ENCODE measurements around the gene ZIC5. TPM values are rescaled to one million over a fixed set of nuclear protein-coding genes. Genes with fewer than 3 reads are reported as not detected.

Gene ZIC5
- polyA plus RNA-seq, 4 donors = 0.03 to 0.16 TPM; not detected in 2

DNA sequence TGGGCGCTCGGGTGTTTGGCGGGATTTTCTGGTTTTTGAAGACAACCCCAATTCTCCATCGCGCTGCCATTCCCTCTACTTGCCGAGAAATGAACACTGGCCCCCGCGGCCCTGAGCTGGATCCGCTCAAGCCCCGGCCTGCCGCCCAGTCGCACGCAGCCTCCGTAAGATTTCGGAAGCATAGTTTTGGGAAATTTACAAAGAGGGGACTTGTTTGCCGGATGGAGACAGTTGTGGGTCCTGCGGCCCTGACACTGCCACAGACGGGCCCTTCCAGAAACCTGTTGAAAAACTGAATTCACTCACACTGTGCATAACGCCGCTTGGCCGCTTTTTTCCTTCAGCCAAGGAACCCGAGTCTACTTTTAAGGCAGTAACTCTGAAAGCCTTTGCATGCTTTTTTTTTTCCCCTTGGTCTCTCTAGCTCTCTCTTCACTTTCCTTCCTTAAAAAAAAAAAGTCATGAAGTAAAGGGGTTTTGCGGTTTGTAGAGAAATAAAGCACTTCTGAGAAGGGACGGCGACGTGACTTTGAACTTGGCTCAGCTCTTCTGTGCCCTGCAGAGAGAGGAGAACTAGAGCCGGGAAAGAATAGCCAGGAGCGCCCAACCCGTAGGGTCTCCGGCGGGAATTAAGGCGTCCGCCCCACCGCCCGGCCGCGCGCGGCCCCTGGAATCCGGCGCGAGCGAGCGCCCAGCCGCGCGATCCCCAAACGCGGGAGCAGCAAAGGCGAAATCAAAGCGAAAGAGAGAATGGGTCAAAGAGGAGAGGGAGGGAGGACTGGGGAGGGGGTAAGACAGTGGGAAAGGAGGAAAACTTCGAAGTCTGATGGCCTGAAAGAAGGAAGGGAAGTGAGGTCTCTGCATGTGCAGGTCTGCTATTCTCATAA lies 6.6 kb upstream of the ZIC5 start:
- no peak for DNase-seq (ENCODE audit: low read depth in 4 of 4, low spot score in 3 of 4)

DNA sequence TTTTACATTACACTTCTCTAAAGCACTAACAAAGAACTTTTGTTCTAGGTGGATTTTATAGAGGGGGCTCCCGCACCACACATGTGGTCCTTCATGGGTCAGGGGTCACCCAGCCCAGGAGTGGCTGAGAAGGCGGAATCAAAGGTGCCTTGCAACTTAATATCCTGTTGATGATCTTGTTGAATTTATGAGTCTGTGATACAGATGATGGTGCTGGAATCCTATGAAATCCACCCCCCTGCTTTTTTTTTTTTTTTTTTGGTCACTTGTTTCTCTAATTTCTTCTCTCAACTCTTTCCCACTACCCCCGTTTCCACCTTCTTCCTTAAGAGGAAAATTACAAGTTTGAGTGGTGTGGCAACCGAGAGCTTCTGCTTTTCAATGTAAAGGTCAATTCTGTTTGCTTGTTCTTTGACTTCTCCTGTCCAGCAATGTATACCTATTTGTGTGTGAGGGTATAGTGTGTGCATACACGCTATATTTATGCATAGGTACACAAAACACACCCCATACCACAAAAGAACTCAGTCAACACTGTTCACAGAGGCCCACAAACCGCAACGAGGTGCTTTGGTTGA lies 5.9 kb upstream of the ZIC5 start:
- DNase-seq (ENCODE audit: low read depth in 4 of 4, low spot score in 3 of 4) = no peak

DNA sequence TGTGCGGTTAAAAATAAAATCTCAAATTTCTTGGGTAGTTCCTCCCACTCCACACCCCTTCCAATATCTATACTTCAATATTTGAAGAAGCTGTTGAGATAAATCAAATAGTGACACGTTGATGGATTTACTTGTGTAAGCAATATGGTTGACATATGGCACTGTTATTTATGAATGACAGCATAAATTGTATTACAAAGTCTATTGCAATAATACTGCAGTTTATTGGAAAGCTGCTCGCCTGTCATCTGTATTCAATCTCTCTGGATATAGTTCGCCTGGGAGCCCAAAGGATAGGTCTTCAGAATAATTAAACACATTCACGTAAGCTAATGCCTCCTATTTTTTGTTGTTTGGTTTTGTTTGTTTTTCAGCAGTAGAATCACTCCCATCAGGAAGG lies 5.0 kb upstream of the ZIC5 start:
- DNase-seq (ENCODE audit: low read depth in 4 of 4, low spot score in 3 of 4) = no peak

DNA sequence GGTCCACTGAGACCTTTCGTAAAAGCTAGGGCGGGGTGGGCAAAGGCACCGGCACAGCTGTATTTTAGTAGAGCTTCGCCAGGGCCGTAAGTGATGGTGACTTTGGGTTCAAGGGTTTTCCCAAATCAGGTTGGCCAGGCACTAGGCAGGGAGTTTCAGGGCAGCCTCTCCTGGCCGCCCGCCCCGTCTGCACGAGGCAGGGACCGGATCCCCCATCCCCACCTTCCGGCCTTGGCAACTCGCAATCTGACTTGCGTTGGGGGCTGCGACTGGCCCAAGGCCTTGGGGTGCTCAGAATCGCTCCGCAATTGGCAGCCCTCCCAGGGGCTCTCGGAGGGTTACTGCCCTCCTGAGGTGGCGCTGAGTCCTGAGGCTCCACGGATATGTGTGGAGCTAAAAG lies 4.1 kb upstream of the ZIC5 start:
- DNase-seq (ENCODE audit: low read depth in 4 of 4, low spot score in 3 of 4) = no peak

DNA sequence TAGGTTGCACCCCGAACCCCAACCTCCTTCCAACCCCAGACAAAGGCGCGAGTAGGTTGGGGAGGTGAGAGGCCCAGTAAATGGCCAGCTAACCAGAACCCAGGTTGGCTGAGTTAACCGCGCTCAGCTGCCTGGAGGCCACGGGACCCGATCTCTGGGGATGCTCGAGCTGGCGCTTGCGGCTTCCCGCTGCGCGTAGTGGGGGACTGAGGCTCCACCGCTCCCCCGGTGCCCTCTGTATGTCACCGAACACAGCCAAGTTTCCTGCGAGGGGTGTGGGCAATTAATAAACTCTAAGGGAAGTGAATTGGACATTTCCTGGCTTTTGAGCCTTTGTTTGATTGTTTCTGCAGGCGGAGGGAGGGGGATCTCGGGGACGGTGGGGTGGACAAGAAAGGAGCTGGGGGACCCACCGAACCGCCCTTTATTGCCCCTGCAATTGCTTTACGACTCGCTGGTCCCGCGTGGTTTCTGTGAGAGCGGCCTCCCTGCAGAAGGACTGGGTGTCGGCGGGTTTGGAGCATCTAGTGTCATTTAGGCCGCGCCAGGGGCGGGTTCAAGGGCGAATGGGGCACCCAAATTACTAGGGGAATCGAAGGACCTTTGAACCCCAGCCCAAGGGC lies 3.5 kb upstream of the ZIC5 start:
- no peak for DNase-seq (ENCODE audit: low read depth in 4 of 4, low spot score in 3 of 4)

DNA sequence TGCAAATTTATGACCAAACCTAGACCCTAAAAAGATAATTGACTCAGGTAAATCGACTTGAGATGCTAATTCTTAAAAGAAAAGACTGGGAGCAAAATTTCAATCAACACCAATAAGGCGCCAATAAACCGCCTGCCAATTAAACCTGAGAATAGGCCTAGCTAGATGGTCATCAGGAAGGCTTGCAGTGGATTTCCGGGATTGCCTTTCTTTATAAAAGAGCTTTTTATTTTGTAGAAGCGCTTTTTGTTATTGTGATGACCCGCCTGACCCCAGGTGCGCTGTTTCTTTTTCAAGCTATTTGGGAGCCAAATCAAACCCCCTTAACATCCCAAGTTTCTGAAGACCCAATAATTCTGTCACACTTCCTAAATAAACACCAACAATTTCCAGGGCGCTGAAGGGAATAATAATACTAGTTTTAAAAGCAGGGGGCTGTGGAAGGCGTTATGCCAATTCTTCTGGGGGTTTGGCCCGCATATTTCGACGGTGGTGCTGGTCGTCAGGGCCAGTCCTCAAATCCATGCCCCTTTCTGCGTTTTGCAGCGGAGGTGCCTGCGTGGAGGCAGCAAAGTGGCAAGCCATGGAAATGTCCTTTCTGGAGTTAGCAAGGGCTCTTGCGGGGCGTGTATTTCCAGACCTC lies 2.9 kb upstream of the ZIC5 start:
- no peak for DNase-seq (ENCODE audit: low read depth in 4 of 4, low spot score in 3 of 4)

DNA sequence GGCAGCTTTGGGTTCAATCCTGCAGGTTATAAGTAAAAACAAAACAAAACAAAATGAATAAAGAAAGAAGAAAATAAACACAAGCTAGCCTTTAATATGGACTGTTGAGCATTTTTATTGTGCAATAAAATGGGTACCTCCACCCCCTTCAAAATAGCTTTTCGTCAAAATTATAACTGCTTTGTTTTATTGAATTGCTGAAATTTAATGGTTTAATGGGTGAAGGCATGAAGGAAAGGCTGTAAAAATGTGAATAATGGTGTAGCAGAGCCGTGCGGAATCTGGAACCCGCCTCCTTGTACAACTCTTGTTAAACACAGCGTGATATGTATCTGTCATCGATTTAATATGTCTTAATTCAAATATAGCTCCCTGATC lies 2.2 kb upstream of the ZIC5 start:
- no peak for DNase-seq (ENCODE audit: low read depth in 4 of 4, low spot score in 3 of 4)

DNA sequence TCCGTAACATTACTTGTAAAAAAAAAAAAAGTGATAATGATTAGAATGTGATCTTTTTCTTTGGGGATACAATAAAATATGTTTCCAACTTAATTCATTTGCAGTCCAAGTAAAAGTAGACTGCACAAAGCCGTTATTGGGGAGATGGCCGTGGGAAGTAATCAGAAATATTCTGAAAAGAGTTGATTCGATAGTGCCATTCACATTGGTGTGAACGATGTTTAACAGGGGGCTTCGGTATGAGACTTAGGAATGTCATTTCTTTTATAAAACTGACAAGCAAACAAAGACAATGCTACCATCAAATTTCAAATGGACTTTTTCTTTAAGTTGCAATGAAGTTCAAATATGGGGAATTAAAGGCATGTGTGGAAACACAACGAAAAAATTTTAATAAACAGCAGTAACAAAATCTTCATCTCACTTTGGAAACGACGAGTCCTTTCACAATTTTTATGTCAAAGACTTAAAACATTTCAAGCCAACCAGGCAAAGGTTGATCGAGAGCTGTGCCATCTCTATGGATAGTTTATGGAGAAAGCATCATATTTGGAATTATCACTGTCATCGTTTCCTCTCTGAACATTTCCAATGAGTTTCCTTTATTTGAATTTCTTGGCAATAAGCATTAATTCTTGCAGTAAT lies 1.7 kb upstream of the ZIC5 start:
- DNase-seq (ENCODE audit: low read depth in 4 of 4, low spot score in 3 of 4) = no peak

DNA sequence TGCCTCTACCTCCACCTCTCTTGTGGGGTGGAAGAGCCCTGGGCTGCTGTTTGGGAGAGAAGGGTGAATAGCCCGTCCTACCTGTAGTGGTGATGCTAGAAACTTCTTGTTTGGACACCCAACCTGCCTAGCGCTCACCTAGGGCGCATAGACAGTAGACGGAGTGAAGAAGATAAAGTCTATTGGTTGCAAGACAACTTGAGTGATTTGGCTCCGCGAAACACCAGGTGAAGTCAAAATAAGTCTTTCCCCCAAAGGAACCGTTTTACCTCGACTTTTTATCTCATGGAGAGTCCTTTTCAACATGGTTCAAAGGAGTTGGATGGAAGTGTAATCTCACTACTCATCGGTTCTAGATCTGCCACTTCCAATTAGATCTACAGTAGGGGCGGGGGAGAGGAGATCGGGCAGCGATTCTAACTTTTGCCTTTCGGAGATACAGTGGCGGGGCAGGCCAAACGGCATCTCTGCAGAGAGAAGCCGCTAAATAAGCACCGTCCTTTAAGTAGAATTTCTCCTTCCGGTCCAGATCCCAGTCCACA lies 694 bp upstream of the ZIC5 start:
- DNase-seq (ENCODE audit: low read depth in 4 of 4, low spot score in 3 of 4) = no peak

DNA sequence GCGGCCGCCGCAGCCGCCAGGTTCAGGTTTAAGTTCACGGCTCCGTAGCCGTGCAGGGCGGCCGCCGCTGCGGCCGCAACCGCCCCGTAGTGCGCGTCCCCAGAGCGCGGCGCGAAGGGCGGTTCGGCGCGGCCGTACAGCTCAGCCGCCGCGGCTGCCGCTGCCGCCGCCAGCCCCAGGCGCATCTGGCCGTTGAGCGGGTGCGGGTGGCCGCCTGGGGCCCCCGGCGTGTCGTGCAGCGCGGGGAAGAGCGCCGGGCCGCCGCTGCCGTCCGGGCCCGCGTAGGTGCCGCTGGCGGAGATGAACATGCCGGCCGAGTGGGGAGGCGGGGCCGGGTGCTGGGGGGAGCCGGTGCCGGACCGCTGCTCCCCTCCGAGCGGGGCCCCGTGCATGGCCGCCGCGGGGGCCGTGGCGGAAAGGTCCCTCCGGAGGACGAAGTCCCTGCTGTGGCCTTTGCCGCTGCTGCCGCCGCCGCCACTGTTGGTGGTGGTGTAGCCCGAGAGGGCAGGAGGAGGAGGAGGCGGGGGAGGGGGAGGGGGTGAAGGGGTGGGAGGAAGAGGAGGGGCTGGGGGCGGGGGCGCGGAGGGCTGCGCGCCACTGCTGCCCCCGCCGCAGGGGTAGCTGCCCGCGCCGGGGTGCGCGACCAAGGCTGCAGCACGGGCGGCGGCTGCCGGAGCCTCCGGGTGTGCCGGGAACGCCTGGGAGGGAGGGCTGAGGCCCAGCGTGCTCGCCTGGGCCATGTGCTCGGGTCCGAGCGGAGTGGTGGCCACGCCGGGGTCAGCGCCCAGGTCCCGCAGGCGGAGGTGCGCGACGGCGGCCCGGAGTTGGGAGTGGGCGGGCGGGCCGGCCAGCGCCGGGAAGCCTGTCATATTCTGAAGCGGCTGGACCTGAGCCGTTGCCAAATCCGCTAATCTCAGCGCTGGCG lies 654 bp downstream of the ZIC5 start:
- DNase-seq (ENCODE audit: low read depth in 4 of 4, low spot score in 3 of 4) = no peak

DNA sequence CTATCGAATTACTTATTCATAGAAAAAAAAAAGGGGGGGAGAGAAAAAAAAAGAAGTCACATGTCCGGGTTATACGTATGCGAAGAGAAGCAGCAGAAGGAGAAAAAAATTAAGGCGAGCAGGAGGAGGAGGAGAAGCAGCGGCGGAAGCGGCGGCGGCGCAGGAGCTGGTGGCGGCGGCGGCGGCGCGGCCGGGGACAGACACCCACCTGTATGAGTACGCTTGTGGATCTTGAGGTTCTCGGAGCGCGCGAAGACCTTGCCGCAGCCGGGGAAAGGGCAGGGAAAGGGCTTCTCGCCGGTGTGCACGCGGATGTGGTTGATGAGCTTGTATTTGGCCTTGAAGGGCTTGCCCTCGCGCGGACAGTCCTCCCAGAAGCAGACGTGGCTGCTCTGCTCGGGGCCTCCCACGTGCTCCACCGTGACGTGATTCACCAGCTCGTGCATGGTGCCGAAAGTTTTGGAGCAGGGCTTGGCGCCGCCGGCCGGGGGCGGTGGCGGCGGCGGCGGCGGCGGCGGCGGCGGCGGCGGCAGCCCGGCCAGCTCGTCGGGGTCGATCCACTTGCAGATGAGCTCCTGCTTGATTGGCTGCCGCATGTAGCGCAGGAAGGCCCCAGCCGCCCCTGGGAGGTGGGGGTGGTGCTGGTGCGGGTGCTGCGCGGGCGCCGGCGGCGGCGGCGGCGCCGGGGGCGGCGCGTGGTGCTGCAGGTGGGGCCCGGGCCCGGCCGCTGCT lies 1.5 kb downstream of the ZIC5 start:
- no peak for DNase-seq (ENCODE audit: low read depth in 4 of 4, low spot score in 3 of 4)

DNA sequence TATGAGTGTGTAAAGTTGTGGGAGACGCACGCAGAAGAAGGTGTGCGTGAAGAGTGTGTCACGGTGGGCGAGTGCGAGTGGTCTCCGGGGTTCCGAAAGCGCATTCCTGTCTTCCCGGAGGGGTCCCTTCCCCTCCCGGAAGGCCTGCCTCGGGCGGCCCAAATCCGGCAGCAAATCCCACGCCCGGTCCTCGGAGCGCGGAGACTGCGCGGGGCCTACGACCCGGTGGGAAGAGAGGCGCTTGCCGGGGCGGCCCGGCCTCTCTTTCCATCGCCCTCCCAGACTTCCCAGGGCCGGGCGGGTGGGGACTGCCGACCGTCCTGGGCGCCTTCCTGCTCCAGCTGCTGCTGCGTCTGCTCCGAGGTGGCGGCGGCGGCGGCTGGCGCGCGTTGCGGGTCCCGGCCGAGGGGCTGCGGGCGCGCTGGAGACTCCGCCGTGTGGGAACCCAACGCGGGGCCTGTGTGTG lies 2.1 kb downstream of the ZIC5 start:
- DNase-seq (ENCODE audit: low read depth in 4 of 4, low spot score in 3 of 4) = no peak

DNA sequence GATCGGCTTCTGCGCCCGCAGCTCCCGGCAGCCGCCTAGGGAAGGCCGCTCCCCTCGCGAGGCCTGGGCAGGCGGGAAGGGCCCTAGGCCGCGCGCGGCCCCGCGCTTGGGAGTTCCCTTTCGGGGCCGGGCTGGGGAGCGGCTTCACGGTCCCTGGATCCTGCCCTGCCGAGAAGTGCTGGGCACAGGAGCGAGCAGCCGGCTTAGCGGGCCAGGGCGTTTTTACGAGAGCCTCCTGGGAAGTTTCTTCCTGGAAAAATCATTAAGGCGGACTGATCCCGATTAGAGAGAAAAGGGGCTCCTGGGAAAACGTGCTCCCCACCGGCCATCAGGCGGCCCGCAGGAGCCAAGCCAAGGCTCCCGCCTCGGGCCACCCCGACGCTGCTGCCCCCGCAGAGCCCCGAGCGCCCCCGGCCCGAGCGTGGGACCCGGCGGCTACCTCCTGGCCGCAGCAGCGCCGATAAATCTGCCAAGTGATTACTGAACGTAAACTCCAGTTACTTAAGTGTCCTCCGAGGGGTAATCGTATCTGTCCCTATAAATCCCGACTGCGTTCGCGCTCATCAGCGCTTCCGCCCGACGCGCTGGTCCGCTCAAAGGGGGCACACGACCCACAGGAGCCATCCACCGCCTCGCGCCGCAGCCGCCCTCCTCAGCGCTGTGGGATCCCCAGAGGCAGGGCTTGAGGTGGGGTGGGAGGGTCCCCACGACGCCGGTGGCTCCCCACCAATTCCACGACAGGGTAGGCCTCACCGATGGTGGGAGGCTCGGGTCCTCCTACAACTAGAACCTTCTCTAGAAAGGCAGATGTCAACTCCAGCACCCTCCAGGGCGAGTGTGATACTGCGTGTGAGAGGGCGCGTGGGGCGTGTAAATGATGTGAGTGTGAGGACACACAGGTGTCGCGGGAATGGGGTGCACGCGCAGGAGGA lies 2.8 kb downstream of the ZIC5 start:
- DNase-seq (ENCODE audit: low read depth in 4 of 4, low spot score in 3 of 4) = no peak

DNA sequence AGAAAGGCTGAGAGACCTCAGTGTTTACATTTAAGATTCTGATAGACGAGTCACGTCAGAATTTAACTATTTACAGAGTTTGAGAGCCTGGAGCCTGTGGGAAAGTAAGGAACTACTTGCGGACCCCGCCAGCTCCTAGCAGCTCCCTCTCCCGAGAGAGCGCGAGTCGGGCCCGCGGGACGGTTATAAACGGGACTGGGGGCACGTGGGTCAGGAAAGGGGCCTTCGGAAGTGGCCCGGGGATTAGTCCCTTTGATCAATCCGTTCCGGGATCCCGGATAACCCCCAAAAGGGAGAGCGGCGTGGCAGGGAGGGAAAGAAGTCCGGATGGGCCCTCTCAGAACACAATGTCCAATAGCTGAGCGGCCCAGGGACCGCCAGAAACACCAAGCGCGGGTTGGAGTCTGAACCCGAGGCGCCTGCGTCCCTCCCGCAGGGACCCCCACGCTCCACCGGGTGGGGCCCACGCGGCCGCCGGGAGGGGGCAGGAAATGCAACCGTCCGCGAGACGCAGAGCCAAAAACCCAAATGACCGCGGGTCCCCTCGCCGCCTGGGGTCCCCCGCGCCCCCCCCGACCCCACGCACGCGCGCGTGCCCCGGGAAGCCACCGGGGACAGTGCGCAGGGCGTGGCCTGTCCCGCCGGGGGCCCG lies 3.6 kb downstream of the ZIC5 start:
- no peak for DNase-seq (ENCODE audit: low read depth in 4 of 4, low spot score in 3 of 4)

DNA sequence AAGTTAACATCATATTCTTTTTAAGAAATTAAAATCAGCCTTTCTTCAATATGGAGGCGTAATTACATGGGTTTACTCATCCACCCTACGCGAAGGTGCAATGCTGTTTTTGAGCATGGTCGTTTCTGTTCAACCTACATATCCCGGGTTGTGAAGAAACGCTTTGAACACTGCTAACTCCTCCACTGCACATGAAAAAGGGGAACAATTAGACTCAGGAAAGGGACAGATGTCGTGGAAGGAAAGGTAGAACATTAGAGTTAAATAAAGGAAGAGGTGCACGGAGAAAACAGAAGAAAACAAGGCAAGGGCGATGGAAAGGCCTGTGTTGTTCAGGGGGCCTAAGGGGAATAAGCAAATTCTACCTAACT lies 4.1 kb downstream of the ZIC5 start:
- DNase-seq (ENCODE audit: low read depth in 4 of 4, low spot score in 3 of 4) = no peak

DNA sequence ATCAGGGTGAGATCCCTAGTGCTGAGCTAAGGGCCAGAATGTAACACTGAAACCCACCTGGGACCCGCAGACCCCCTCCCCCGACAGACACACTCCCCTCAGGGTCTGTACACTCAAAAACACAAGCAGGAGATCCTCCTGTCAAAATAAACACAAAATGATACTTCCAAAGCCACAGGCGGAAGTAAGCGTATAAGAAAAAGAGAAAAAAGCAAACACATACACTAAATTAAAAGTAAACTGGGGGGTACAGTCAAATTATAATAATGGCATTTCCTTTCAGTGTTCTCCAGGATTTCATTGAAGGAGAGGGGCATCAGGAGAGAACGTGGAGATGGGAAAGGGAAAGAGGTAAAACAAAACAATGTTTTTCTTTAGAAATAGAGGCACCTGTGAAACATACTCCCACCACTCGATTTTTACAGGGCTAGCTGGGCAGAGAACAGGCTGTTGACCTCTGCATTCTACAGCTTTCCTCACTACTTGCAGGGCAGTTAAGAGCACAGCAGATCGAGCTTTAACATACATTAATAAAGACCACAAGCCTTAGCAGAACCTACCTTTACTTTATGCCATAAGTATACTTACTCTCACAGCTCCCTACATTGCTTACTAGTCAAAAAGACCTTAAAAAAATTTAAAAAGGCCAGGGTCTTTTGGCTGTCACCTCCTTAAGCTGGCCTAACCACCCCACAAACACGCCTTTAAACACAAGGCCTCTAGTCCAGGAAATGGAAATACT lies 5.3 kb downstream of the ZIC5 start:
- DNase-seq (ENCODE audit: low read depth in 4 of 4, low spot score in 3 of 4) = no peak
